H1 (cell line): ENCODE results near the gene FOXN3. TPM values are rescaled to one million over a fixed set of nuclear protein-coding genes. Genes with fewer than 3 reads are reported as not detected.

Experiments
- FOSL1 ChIP-seq: IDR thresholded peaks from 2 replicates; pipeline ENCODE4 v1.6.1; 2011; ENCODE audit warnings: mild to moderate bottlenecking, low read depth, low read length, moderate library complexity; ENCODE audit not compliant: insufficient read depth
- polyA plus RNA-seq, 7 experiments: library from polyadenylated mRNA; depleted of rRNA in 3 of 7; stranded (reverse) in 5 of 7; unstranded in 2 of 7; fragments of >200 nt in 5 of 7; fragments of 200-250 nt in 2 of 7; gene quantifications; 1 replicate in 5 of 7; 2 replicates in 1 of 7; 4 replicates in 1 of 7; pipeline versions ENCODE4 v1.2.1 to v1.2.3, GENCODE V29; 2011 to 2013; ENCODE audit warnings: missing spikeins in 2 of 7, mixed read lengths in 2 of 7
- total RNA-seq: library from RNA; stranded (reverse); fragmentation: NEBNext Ultra II Directional; extraction: Animal tissue kit (Norgen Biotek cat#: 25700); gene quantifications from 2 replicates; pipeline ENCODE4 v1.2.1, GENCODE V29; 2021

Gene FOXN3
- total and polyA plus RNA-seq, 2 of the 8 experiments (the other 6 are each of a cell fraction or from before 2014, with no cell fraction given), result 52.6 to 178 TPM

DNA sequence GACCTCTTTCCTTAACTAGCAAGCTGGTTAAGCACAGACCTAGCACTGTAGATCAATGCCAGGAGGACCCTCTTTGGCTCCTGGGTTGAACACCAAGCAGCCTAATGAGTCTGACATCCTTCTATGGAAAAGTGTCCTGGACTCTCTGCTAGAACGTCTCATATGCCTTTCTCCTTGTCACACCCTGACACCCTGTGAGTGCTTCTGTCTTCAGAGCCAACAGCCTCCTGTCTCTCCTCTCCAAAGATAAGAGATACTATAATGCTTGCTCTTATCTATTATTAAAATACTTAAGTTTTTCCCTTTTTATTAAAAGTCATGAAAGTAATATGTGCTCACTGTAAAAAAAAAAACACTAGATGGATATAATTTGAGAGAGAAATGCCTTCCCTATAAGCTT lies 222.7 kb downstream of the FOXN3 start (continued):
- no peak for TF ChIP-seq FOSL1
- TF ChIP-seq, all 59 proteins: peak for 0
